Sciatic nerve (tissue), 2 donors: ENCODE data around the gene MVB12B. TPM values are rescaled to one million over a fixed set of nuclear protein-coding genes. Genes with fewer than 3 reads are reported as not detected.
"Not testable (repeated sequence)": the region's sequence is repeated elsewhere in the genome, so short reads cannot be mapped to it uniquely, and the experiment has no call there.

Experiments used
- ATAC-seq: fragments of 200-7000 bp; cut with Tn5 transposase; one replicate; pipeline ENCODE4 v1.9.1; 2020; ENCODE audit warnings: mild to moderate bottlenecking, moderate library complexity
- DNase-seq: peaks from one replicate; pipeline ENCODE4 v3.0.0-alpha.2; 2020; ENCODE audit warnings: low spot score
- intact Hi-C: fragments of 100-400 bp; cut with DNase I; formaldehyde crosslinking; loops from one replicate; pipeline ENCODE4 v1.14.2; 2022
- total RNA-seq: library from RNA; stranded (reverse); fragmentation: NEBNext Ultra II Directional; extraction: Animal tissue kit (Norgen Biotek cat#: 25700); gene quantifications from one replicate; pipeline ENCODE4 v1.2.1, GENCODE V29; 2021
- donor health status: DM: no; HTN: no; CAD: no.
- donor health status: DM: no; HTN: no; CAD: no.

The MVB12B gene
- total RNA-seq, 1 donor from 2014 or later, result 65.7 TPM

GRCh38 chr9:126526218-126527108 is 199.8 kb downstream of the MVB12B start:
- intact Hi-C loops, result no loop called here
- ATAC-seq (no peak), DNase-seq (no peak)

DNA sequence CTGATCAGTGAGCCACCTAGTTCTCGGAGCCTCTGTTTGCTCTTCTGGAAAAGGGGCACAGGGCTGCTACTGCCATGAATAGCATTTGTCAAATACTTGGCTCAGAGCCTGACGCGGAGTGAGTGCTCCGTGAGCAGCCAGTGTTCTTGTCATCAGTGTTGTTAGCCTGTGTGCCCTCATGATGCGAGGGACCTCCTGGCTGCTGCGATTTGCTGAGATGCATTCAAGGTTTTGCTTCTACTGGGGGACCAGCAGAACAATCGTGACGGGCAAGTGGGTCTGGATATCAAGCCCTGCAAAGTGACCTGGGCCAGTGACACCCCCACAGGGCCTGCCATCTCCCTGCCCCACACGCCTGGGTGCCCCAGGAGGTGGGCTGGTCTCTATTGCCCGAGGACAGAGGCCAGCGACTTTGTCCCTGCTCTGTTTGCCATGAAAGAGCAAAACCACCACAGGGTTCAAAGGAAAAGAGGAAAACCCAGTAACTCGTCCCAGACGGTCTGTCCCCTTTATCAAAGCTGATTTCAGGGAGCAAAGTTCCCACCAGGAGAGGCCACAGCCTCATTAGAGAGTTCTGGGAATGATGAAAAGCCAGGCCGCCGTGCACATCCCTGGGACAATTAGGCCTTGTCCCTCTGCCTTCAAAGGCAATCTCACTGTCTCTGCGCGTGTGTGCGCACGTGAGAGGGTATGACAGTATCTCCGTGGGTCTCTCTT is 200.6 kb downstream of the MVB12B start:
- intact Hi-C loops, result no loop called here
- no peak for ATAC-seq
- no peak for DNase-seq

GRCh38 chr9:126528111-126528510 is 201.5 kb downstream of the MVB12B start:
- DNase-seq, result no peak
- no peak for ATAC-seq
- intact Hi-C loops, result no loop called here

DNA sequence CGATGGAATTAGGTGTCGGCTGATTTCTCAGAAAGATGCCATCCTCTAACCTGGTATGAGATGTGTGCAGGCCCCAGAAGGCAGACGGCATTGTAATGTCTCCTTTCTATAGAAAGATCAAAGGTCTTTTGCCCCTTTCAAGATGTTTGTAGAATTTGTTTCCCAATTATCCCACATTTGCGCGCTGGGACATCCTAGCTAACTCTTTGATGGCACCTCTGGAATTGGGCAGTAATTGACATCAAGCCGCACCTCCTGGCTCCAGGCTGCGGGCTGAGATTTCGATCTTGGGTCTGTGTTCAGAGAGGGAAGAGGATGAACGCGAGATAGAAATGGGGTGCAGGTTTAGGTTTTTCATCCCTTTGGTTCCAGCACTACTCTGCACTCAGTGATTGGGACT is 202.3 kb downstream of the MVB12B start:
- DNase-seq (no peak), ATAC-seq (no peak)
- intact Hi-C loops, result no loop called here

DNA sequence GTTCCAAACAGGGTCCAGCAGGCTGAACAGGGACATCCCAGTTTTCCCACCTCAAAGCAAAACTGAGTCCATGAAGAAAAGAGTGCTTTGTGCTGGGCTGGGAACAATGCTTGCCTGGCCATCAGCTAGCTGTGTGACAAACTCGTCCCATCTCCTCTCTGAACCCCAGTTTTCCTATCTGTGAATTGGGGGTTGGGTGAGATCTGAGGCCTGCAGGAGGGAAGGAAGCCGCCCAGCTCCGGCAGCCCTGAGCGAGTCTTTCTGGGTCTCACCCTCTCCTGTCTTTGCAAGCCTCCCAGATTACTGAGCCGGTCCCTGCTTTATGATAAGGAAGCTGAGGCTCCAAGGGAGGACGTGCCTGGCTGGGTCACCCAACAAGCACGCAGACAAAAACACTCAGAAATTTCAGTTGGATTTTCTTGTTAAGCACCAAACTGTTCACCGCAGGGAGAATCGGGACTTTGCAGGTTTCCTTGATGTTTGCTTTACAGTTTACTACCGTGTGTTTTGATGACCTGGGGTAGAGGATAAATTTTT is 204.5 kb downstream of the MVB12B start:
- intact Hi-C loops, result no loop called here
- DNase-seq (no peak), ATAC-seq (no peak)

- DNase-seq (no peak), ATAC-seq (no peak)
- intact Hi-C loops, result no loop called here
Measured at GRCh38 chr9:126531591-126531990, 205.0 kb downstream of the MVB12B start.

DNA sequence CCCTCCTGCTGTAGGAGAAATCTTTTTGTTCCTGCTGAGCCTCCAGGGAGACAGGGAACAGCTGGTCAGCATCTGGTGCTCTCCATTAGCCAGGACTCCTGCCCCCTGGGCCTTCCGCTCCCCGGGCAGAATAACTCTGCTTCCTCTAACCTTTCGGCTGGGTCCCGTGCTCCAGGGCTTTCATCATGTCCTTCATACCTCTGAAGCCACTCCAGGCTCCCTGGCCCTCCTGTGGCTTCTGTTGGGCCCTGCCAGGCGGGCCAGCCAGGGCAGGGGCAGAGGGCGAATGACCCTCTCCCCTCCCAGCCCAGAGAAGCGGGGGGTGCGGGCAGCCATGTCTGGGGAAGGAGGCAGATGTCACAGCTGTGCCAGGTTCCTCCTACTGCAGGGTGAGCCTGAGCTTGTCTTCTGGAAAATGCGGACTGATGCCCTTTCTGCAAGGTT is 205.4 kb downstream of the MVB12B start:
- DNase-seq, result no peak
- intact Hi-C loops, result no loop called here
- peak; percentile 58 for ATAC-seq

GRCh38 chr9:126532489-126532888 is 205.9 kb downstream of the MVB12B start:
- intact Hi-C loops, result no loop called here
- no peak for ATAC-seq
- no peak for DNase-seq

DNA sequence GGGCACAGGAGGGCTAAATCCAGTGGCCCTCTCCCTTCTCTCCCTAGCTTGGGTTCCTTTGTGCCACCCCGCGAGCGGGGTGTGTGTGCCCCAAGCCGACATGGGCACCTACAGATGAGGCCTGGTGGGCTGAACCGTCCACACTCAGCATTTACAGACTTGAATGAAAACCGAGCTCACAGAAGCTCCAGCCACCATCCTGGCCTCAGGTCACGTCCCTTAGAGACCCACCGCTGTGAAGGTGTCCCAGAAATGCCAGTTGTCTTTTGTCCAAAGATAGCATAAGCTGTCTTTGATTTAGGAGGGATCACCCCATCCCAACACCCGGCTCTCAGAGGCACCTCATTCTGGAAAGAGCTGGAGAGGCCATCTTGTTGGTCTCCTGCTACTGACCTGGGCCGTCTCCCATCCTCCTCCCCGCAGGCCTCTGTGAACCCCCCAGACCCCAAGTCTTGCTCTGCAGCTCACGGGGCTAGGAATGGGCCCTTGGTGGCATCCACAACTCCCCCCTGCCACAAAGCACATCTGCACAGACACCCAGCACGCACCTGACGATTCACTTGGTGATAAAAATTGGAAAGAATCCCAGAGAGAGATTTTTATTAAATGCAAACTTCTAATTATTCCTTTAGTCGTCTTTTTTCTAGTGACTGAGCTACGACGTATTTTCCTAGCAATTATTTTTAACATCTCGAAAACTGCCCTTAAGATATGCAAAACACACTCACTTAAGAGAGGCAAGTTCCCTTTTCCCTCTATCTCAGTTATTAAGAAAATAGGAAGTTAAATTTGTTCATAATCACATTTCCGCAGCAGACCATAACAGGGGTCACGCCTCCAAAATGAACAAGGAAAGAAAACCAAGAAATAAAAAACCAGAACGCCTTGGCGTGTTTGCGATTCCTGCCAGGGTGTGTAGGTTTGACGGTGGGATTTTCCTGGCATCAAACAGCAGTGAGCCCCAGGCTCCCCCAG is 206.6 kb downstream of the MVB12B start:
- intact Hi-C loops, result no loop called here
- DNase-seq, result no peak
- no peak for ATAC-seq

DNA sequence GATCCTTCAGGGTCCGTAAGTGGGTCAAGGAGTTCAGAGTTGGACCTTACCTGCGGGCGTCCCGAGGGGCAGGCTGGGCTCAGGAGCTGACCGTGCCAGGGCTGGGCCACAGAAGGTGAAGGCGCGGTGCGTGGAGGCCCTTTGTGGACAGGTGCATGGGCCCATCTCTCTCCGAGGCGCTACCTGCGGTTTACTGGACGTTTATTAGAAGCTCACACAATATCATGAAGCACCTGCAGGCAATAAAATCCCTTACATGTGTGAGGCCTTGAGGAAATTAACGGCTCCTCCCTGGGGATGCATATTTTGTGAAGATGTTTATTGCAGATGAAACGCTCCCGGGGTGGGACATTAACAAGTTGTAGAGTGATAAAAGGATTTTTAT is 207.3 kb downstream of the MVB12B start:
- DNase-seq (no peak), ATAC-seq (no peak)
- intact Hi-C loops, result no loop called here

GRCh38 chr9:126534431-126535186 is 208.0 kb downstream of the MVB12B start:
- ATAC-seq (no peak), DNase-seq (no peak)
- intact Hi-C loops, result loop anchor here (5.0 kb wide), 1 partner anchor 1582 kb away; no protein-coding TSS in a partner anchor

DNA sequence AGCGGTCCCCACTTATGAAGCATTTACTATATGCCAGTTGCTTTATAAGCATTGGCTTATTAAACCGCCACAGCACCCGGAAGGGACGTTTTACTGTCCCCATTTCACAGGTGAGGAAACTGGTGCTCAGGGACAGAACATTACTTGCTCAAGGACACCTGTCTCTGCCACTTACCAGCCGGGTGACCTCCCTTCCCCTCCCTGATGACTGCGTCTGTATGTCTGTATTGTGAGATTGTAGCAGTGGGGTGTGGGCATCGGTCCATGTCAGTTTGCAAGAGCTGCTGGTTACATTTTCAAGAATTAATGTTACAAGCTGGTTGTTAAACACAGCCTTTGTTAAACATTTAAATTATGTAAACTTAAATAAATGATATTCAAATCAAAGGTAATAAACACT is 209.5 kb downstream of the MVB12B start:
- ATAC-seq (no peak), DNase-seq (peak; percentile 35)
- intact Hi-C loops, result loop anchor here (5.0 kb wide), 1 partner anchor 1584 kb away; no protein-coding TSS in a partner anchor

DNA sequence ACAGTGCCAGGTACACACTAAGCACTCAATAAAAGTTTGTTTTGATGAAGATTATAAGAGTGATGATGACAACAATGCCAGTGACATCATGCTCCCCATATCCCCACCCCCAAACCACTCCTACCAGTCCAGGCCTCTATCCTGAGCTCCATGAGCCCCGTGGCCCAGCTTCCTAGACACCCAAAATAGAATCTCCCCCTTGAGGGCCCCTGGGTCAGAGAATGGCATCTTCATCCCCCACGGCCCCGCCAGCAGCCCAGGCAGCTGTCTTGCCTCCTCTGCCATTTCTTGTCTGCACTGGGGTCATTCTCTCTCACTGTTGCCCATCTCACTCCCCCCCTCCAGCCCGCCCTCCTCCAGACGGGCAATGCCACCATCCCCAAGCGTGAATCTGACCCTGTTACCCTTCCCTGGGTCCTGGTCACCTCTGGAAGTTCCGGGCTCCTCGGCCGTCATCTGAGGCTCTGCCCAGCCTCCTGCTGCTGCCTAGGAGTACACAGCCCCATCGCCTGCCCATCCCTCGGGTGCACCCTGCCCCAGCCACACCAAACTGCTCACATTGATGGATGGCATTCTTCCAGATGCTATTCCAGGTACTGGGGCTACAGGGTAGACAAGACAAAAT is 210.3 kb downstream of the MVB12B start:
- DNase-seq (peak; percentile 28), ATAC-seq (no peak)
- intact Hi-C loops, result loop anchor here (5.0 kb wide), 1 partner anchor 1585 kb away; no protein-coding TSS in a partner anchor

DNA sequence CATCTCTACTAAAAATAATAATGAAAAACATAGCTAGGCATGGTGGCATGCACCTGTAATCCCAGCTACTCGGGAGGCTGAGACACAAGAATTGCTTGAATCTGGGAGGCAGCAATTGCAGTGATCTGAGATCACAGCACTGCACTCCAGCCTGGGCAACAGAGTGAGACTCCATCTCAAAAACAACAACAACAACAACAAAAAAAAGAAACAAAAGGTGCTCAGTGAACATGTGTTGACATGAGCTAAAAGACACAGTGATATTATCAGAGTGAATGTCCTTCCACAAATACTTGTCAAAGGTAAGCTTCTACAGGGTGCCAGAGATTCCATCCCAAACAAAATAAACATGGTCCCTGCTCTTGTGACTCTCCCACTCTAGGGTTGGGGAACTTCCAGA is 211.9 kb downstream of the MVB12B start:
- no peak for ATAC-seq
- intact Hi-C loops, result loop anchor here (5.0 kb wide), 1 partner anchor 1586 kb away; no protein-coding TSS in a partner anchor
- DNase-seq, result no peak

DNA sequence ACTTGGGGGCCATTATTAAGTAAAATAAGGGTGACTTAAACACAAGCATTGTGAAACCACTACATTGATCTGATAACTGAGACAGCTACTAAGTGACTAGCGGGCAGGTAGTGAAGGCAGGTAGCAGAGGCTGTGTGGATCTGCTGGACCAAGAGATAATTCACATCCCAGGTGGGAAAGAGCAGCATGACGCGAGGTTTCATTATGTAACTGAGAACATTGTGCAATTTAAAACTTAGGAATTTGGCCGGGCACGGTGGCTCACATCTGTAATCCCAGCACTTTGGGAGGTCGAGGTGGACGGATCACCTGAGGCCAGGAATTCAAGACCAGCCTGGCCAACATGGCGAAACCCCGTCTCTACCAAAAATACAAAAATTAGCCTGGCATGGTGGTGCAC is 213.8 kb downstream of the MVB12B start:
- ATAC-seq, intact Hi-C loops: not testable (repeated sequence)

DNA sequence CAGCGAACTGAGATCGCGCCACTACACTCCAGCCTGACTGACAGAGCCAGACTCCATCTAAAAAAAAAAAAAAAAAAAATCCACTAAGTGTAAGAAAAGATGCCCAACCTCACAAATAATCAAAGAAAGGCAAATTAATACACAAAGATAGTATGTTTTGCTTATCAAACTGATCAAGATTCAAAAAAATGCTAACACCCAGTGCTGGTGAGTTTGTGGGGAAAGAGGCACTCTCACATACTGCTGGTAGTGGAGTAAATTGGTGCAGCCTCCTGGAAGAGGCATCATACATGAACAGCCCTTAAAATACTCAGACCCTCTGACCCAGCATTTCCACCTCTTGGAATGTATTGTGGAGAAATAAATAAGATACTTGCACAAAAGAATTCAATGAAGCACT is 216.9 kb downstream of the MVB12B start:
- intact Hi-C loops, result no loop called here

More for the DNA sequence above, 213.8 kb downstream of the MVB12B start:
- not testable (repeated sequence) for DNase-seq

DNA sequence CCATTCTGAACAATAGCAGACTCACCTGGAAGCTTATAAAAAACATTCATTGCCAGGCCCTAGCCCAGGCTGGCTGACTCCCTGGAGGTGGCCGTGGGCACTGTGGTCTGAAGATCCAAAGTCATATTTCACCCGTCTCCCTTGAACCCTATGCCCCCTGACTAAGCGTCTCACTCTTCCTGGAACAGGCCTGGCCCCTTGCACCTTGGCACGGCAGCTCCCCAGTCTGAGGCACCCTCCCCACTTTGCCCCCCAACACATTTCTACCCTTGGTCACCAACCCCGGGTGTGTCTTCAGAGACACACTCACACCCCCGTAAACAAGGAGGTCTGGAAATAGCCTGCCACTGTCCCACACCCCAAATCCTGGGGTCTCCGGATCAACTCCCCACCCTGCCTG is 218.5 kb downstream of the MVB12B start:
- DNase-seq (no peak), ATAC-seq (no peak)
- intact Hi-C loops, result no loop called here

More for the DNA sequence above, 216.9 kb downstream of the MVB12B start:
- DNase-seq (no peak), ATAC-seq (no peak)
